Measurements from ENCODE around the gene ANXA2.

DNA sequence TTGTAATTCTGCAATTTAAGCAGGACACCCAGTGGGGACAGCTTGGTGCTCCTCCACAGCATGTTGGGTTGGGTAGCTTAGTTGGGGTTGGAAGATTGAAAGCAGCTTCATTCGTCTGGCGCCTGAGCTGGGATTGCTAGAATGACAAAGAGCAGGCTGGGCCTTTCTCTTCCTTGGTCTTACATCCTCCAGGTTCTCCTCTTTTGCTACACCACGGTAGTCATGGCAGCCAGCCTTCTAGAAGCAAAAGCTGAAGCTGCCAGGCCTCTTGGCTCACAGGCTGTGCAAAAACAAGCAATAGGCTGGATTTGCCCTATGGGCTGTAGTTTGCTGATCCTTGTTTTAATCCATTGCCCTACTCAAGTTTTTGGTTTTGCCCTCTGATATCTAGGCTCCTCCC, 3.2 kb upstream of the ANXA2 start:
- TF ChIP-seq EZH2phosphoT487 (IDR thresholded peaks at IDR 0.05; ENCODE audit: insufficient read depth, low read depth) (no peak), EZH2 (IDR thresholded peaks at IDR 0.05; ENCODE audit: insufficient read depth, poor library complexity, severe bottlenecking) (no peak)

Measured in GM23248 (cell line).